Type B pancreatic cell (in vitro differentiated cells): ENCODE results near the gene ECD. TPM values are rescaled to one million over a fixed set of nuclear protein-coding genes. Genes with fewer than 3 reads are reported as not detected.

ENCODE experiments used
- DNase-seq: peaks from one replicate; pipeline ENCODE4 v3.0.0; 2021; ENCODE audit warnings: mixed read lengths; ENCODE audit not compliant: unreplicated experiment; ENCODE audit errors: extremely low spot score
- H3K27ac Mint-ChIP-seq: 2 replicates; pipeline ENCODE4 v1.8.0; 2021; ENCODE audit warnings: mild to moderate bottlenecking, mixed read lengths
- H3K27me3 Mint-ChIP-seq: 2 replicates; pipeline ENCODE4 v1.8.0; 2021; ENCODE audit warnings: mixed read lengths
- H3K36me3 Mint-ChIP-seq: 2 replicates; pipeline ENCODE4 v1.8.0; 2021; ENCODE audit warnings: mixed read lengths
- H3K4me1 Mint-ChIP-seq: one replicate; pipeline ENCODE4 v1.8.0; 2021; ENCODE audit warnings: mixed read lengths; ENCODE audit not compliant: unreplicated experiment
- H3K4me3 Mint-ChIP-seq: 2 replicates; pipeline ENCODE4 v1.8.0; 2021; ENCODE audit warnings: mild to moderate bottlenecking, mixed read lengths
- H3K9me3 Mint-ChIP-seq: 2 replicates; pipeline ENCODE4 v1.8.0; 2021; ENCODE audit warnings: mixed read lengths
- total RNA-seq: library from RNA; stranded (reverse); gene quantifications from 2 replicates; pipeline ENCODE4 v1.2.1, GENCODE V29; 2021; ENCODE audit warnings: low replicate concordance
- TF ChIP-seq, protein P1 (sequence below): fragments of 200-600 bp; sonication (generic); conservative IDR thresholded peaks from 2 replicates; pipeline ENCODE4 v1.5.0; 2021; ENCODE audit warnings: antibody characterized with exemption, mild to moderate bottlenecking

The ECD gene
- total RNA-seq, 1 donor from 2014 or later: 27.9 TPM

DNA sequence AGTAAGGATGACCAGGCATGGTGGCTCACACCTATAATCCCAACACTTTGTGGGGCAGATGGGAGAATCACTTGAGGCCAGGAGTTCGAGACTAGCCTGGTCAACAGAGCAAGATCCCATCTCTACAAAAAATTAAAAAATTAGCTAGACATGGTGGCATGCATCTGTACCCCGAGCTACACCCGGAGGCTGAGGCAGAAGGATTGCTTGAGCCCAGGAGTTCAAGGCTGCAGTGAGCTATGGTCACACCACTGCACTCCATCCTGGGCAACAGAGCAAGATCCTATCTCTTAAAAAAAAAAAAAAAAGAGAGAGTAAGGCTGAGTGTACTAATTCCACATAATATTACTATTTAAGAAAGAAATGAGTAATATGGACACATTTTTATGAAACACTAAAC lies 75.0 kb downstream of the ECD start:
- peaks cover 4% of the 10 kb centered on the region for H3K36me3 Mint-ChIP-seq
- no peaks in the 10 kb centered on the region for H3K9me3 Mint-ChIP-seq
- no peaks in the 10 kb centered on the region for H3K27me3 Mint-ChIP-seq
- TF ChIP-seq, protein P1, sequence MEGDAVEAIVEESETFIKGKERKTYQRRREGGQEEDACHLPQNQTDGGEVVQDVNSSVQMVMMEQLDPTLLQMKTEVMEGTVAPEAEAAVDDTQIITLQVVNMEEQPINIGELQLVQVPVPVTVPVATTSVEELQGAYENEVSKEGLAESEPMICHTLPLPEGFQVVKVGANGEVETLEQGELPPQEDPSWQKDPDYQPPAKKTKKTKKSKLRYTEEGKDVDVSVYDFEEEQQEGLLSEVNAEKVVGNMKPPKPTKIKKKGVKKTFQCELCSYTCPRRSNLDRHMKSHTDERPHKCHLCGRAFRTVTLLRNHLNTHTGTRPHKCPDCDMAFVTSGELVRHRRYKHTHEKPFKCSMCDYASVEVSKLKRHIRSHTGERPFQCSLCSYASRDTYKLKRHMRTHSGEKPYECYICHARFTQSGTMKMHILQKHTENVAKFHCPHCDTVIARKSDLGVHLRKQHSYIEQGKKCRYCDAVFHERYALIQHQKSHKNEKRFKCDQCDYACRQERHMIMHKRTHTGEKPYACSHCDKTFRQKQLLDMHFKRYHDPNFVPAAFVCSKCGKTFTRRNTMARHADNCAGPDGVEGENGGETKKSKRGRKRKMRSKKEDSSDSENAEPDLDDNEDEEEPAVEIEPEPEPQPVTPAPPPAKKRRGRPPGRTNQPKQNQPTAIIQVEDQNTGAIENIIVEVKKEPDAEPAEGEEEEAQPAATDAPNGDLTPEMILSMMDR: no peak
- no peak for DNase-seq
- no peak overlapping the region for H3K4me3 Mint-ChIP-seq
- H3K27ac Mint-ChIP-seq: no peak overlapping the region
- H3K4me1 Mint-ChIP-seq: peaks cover 27% of the 10 kb centered on the region

DNA sequence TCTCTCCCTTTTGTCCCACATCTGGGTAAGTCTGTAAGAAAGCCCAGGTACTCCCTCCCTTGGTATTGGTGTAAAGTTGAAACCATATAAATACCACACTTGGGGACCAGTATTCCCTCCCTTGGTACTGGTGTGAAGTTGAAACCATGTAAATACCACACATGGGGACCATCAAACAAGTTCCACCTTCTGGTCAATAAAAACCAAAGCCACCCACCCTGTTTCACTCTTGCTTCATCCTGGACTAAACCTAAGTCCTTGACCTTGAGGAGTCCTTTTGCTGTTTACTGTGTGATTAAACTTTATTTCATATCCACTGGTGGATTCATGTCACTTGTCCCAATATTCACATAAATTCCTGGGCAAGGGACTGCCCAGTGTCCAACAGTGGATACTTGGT lies 79.5 kb downstream of the ECD start:
- TF ChIP-seq, protein P1: no peak
- Mint-ChIP-seq H3K27ac (no peak overlapping the region), H3K9me3 (no peaks in the 10 kb centered on the region), H3K36me3 (peaks cover 4% of the 10 kb centered on the region), H3K27me3 (no peaks in the 10 kb centered on the region), H3K4me3 (no peak overlapping the region), H3K4me1 (peaks cover 9% of the 10 kb centered on the region)
- no peak for DNase-seq

DNA sequence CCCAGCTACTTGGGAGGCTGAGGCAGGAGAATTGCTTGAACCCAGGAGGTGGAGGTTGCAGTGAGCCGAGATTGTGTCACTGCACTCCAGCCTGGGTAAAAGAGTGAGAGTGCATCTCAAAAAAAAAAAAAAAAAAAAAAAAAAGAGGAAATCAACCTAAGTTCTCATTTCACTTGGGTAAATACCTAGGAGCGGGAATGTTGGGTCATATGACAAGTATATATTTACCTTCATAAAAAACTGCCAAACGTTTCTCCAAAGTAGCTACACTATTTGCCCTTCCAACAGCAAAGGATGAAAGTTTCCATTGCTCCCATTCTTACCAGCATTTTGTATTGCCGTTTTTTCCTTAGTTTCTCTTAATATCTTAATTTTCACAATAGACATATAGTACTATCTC lies 81.0 kb downstream of the ECD start:
- Mint-ChIP-seq H3K4me3 (no peak overlapping the region), H3K27ac (no peak overlapping the region), H3K27me3 (no peaks in the 10 kb centered on the region), H3K4me1 (peaks cover 10% of the 10 kb centered on the region), H3K36me3 (peaks cover 2% of the 10 kb centered on the region), H3K9me3 (no peaks in the 10 kb centered on the region)
- TF ChIP-seq, protein P1: no peak
- DNase-seq: no peak

DNA sequence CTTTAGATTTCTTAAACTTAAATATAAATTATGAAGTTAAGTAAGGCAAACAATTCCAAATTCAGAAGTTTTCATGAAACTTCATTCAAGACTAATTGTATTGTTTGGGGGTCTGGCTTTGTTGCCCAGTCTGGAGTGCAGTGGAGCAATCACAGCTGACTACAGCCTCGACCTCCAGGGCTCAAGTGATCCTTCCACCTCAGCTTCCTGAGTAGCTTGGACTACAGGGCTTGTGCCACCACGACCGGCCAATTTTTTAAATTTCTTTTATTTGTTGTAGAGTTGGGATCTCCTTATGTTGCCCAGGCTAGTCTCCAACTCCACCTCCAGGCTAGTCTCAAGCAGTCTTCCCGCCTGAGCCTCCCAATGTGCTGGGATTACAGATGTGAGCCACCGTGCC lies 83.6 kb downstream of the ECD start:
- H3K4me1 Mint-ChIP-seq: peaks cover 5% of the 10 kb centered on the region

More for the DNA sequence above, 83.6 kb downstream of the ECD start:
- H3K36me3 Mint-ChIP-seq: peaks cover 4% of the 10 kb centered on the region
- H3K4me3 Mint-ChIP-seq: no peak overlapping the region
- H3K27ac Mint-ChIP-seq: no peak overlapping the region
- H3K27me3 Mint-ChIP-seq: no peaks in the 10 kb centered on the region
- TF ChIP-seq, protein P1: no peak
- no peaks in the 10 kb centered on the region for H3K9me3 Mint-ChIP-seq
- DNase-seq: no peak

Other genes with a start within 250 kb of the ECD start
- gene PLA2G12B, start 213.2 kb downstream of the ECD start, total RNA-seq: 1.2 and 4.2 TPM in 2 replicates
- 24.6 and 38.9 TPM in 2 replicates for gene P4HA1, start 71.1 kb downstream of the ECD start, total RNA-seq
- gene NUDT13, start 57.6 kb downstream of the ECD start, total RNA-seq: 3.0 and 3.1 TPM in 2 replicates
- gene FAM149B1, start 111 bp upstream of the ECD start, total RNA-seq: 25.0 and 29.8 TPM in 2 replicates
- gene DNAJC9, start 79.2 kb upstream of the ECD start, total RNA-seq: 28.6 and 41.8 TPM in 2 replicates
- 107 and 115 TPM in 2 replicates for gene MRPS16, start 84.6 kb upstream of the ECD start, total RNA-seq
- gene CFAP70, start 190.9 kb upstream of the ECD start, total RNA-seq: 4.9 and 9.7 TPM in 2 replicates
- 60.6 and 72.5 TPM in 2 replicates for gene ANXA7, start 246.1 kb upstream of the ECD start, total RNA-seq